Natural killer cell (primary cell): ENCODE measurements around the gene MORN5. TPM values are rescaled to one million over a fixed set of nuclear protein-coding genes. Genes with fewer than 3 reads are reported as not detected.
A peak's percentile ranks its signal among the peaks of the same experiment; 100 is the strongest.

Experiments
- ATAC-seq, 3 donors: fragments of 150-1000 bp in 2 of 3; fragments of 200-7000 bp in 1 of 3; cut with Tn5 transposase; 1 replicate in 1 of 3; 2 replicates in 2 of 3; pipeline ENCODE4 v1.10.0; 2021; ENCODE audit warnings: mild to moderate bottlenecking in 2 of 3, moderate library complexity in 2 of 3
- DNase-seq, 2 donors: peaks; one replicate each; pipeline versions ENCODE4 v3.0.0 to v3.0.0-alpha.2; 2013 to 2021; ENCODE audit warnings: mixed read lengths in 1 of 2
- H3K27ac ChIP-seq: one replicate; pipeline ENCODE4 v1.5.1; 2013; ENCODE audit warnings: mild to moderate bottlenecking, low read length
- H3K27me3 ChIP-seq: one replicate; pipeline ENCODE4 v1.6.1; 2013; ENCODE audit warnings: low read length; ENCODE audit not compliant: control insufficient read depth, insufficient read depth
- H3K36me3 ChIP-seq: one replicate; pipeline ENCODE4 v1.6.1; 2013; ENCODE audit warnings: low read length; ENCODE audit not compliant: control insufficient read depth, insufficient read depth
- H3K4me1 ChIP-seq: one replicate; pipeline ENCODE4 v1.6.1; 2013; ENCODE audit warnings: low read length; ENCODE audit not compliant: control insufficient read depth, insufficient read depth
- H3K4me3 ChIP-seq: one replicate; pipeline ENCODE4 v1.5.1; 2013; ENCODE audit warnings: low read length
- H3K9me3 ChIP-seq: one replicate; pipeline ENCODE4 v1.6.1; 2013; ENCODE audit warnings: low read length; ENCODE audit not compliant: control insufficient read depth, insufficient read depth
- H3K27ac Mint-ChIP-seq, 2 donors: one replicate each; pipeline ENCODE4 v1.8.0; 2022; ENCODE audit warnings: mild to moderate bottlenecking in 2 of 2, mixed read lengths in 2 of 2, moderate library complexity in 1 of 2
- H3K27me3 Mint-ChIP-seq, 2 donors: one replicate each; pipeline ENCODE4 v1.8.0; 2022; ENCODE audit warnings: low read depth in 2 of 2, mixed read lengths in 2 of 2
- H3K36me3 Mint-ChIP-seq: one replicate; pipeline ENCODE4 v1.8.0; 2022; ENCODE audit warnings: mixed read lengths
- H3K4me1 Mint-ChIP-seq, 2 donors: one replicate each; pipeline ENCODE4 v1.8.0; 2022; ENCODE audit warnings: mixed read lengths in 2 of 2
- H3K4me3 Mint-ChIP-seq: one replicate; pipeline ENCODE4 v1.8.0; 2022; ENCODE audit warnings: mild to moderate bottlenecking, moderate library complexity, mixed read lengths
- H3K9me3 Mint-ChIP-seq, 2 donors: one replicate each; pipeline ENCODE4 v1.8.0; 2022; ENCODE audit warnings: mixed read lengths in 2 of 2
- CTCF ChIP-seq: fragments of 200-600 bp; IDR thresholded peaks from one replicate; pipeline ENCODE4 v1.8.0; 2022; ENCODE audit warnings: antibody characterized with exemption
- WGBS: methylation state at CpG from one replicate; pipeline ENCODE4 v1.1.7; 2013; ENCODE audit warnings: missing lambda C conversion rate; ENCODE audit not compliant: insufficient coverage; 5-methylcytosine and 5-hydroxymethylcytosine counted together
- intact Hi-C: fragments of 100-400 bp; cut with micrococcal nuclease; formaldehyde crosslinking; loops from one replicate; pipeline ENCODE4 v1.14.2; 2022
- total RNA-seq, 4 donors: library from RNA; stranded (reverse); fragments of 120-200 nt in 1 of 4; gene quantifications; one replicate each; pipeline versions ENCODE4 v1.2.3 to v1.2.4, GENCODE V29; 2013 to 2022

MORN5 gene
- total RNA-seq, 3 donors from 2014 or later (not counting 1 experiment from before 2014, with no cell fraction given) = not detected

DNA sequence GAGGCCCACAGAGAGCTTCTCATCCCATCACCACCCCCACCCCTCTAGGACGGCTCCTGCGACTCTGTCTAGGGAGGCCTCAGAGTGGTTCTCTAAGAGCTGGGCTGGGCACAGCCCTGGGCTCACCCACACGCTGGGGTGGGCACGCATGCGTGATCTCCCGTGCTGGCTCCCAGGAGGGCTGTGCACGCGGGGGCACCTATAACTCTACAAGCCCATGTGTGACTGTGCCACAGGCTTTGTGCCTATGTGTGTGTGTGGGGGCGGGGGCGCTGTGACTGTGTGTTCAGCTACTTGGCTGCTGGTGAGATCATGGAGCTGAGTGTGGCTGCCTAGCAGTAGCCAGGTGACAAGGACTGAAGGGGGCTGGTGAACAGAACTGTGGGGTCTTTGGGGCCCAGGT is 32.3 kb upstream of the MORN5 start:
- H3K4me1 ChIP-seq = peaks cover 35% of the 10 kb centered on the region
- Mint-ChIP-seq H3K9me3 (no peaks in the 10 kb centered on the region), H3K4me3 (peak overlapping the region; percentile 21), H3K27me3 (peaks cover 13 to 25% of the 10 kb centered on the region in 2 donors), H3K4me1 (peaks cover 14 to 30% of the 10 kb centered on the region in 2 donors), H3K36me3 (no peaks in the 10 kb centered on the region), H3K27ac (peak overlapping the region in 1 of 2 donors; percentile 69)
- no peaks in the 10 kb centered on the region for H3K36me3 ChIP-seq
- WGBS = 90% methylated on average over 10 of the region's 10 CpGs
- peaks cover 7% of the 10 kb centered on the region for H3K27me3 ChIP-seq
- TF ChIP-seq CTCF = no peak
- H3K9me3 ChIP-seq = no peaks in the 10 kb centered on the region
- no peak overlapping the region for H3K27ac ChIP-seq
- ATAC-seq = no peak
- intact Hi-C loops = loop anchor here (10.0 kb wide), 1 partner anchor 137 kb away; the partner anchor contains the start of genes MRRF and RBM18
- H3K4me3 ChIP-seq = no peak overlapping the region
- DNase-seq = no peak

DNA sequence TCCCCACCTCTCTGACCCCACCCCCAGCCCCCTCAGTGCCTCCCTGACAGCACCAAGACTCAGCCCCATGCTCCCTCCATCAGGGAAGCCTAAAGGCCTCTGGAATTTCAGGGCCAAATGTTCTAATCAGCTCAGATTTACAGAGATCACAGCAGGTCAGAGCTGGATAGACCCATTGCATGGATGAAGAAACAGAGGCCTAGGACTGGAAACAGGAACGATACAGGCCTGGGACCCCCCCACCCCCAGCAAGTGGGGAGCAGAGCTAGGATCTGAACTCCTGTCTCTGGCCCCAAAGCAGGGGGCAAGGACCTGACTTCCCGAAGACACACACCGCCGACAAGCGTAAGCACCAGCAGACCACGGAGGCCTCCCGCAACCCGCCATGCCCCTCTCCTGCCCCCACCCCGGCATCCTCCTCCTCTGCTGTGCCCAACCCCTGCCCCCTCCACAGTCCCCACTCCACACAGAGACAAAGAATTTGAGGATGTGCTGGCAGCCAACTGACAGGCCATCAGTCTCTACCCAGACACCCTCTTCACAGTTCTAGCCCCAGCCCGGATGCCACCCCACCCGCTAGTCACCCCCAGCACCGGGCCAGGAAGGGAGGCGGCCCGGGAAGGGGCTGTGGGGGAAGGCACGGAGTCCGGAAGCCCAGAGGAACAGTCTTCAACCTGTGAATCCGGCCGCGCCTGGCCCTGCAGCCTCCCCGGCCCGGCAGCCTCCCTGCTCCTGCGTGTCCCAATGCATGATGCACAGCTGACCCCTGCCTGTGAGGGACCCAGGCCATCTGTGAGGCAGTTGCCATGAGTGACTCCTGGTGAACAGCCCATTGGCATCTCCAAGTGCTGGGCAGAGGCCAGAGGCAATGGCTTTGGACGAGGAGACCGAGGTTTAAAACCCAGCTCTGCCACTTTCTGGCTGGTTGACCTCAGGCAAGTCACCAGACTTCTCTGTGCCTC is 31.4 kb upstream of the MORN5 start:
- H3K4me1 Mint-ChIP-seq = peaks cover 14 to 25% of the 10 kb centered on the region in 2 donors
- H3K27me3 Mint-ChIP-seq = peaks cover 13 to 25% of the 10 kb centered on the region in 2 donors
- ATAC-seq = peak; percentile 54 to 74 (median 64)
- no peaks in the 10 kb centered on the region for H3K9me3 ChIP-seq
- peaks cover 35% of the 10 kb centered on the region for H3K4me1 ChIP-seq
- peaks cover 7% of the 10 kb centered on the region for H3K27me3 ChIP-seq
- H3K9me3 Mint-ChIP-seq = no peaks in the 10 kb centered on the region
- peak; percentile 31 to 40 for DNase-seq
- peak overlapping the region; percentile 21 for H3K4me3 Mint-ChIP-seq
- WGBS = 67% methylated on average over 24 of the region's 24 CpGs
- no peak for TF ChIP-seq CTCF
- no peaks in the 10 kb centered on the region for H3K36me3 ChIP-seq
- no peaks in the 10 kb centered on the region for H3K36me3 Mint-ChIP-seq
- peak overlapping the region; percentile 51 for H3K27ac ChIP-seq
- intact Hi-C loops = loop anchor here (10.0 kb wide), 1 partner anchor 137 kb away; the partner anchor contains the start of genes MRRF and RBM18
- H3K27ac Mint-ChIP-seq = peak overlapping the region in 1 of 2 donors; percentile 69
- no peak overlapping the region for H3K4me3 ChIP-seq

GRCh38 chr9:122128969-122129343 is 30.8 kb upstream of the MORN5 start:
- Mint-ChIP-seq H3K27ac (peak overlapping the region in 1 of 2 donors; percentile 69), H3K4me3 (no peak overlapping the region), H3K4me1 (peaks cover 14 to 25% of the 10 kb centered on the region in 2 donors), H3K27me3 (peaks cover 13 to 24% of the 10 kb centered on the region in 2 donors), H3K9me3 (no peaks in the 10 kb centered on the region), H3K36me3 (no peaks in the 10 kb centered on the region)
- WGBS = 87% methylated on average over 6 of the region's 7 CpGs
- intact Hi-C loops = loop anchor here (10.0 kb wide), 1 partner anchor 136 kb away; the partner anchor contains the start of genes MRRF and RBM18
- H3K9me3 ChIP-seq = no peaks in the 10 kb centered on the region
- H3K4me3 ChIP-seq = no peak overlapping the region
- DNase-seq (no peak), ATAC-seq (no peak)
- no peak overlapping the region for H3K27ac ChIP-seq
- TF ChIP-seq CTCF = no peak
- H3K27me3 ChIP-seq = peaks cover 7% of the 10 kb centered on the region
- H3K4me1 ChIP-seq = peaks cover 35% of the 10 kb centered on the region
- no peaks in the 10 kb centered on the region for H3K36me3 ChIP-seq
